Cortex of kidney (tissue), 1 donor: ENCODE data around the gene OR5K2.

Source experiments
- DNase-seq: peaks from one replicate; lab custom pipeline; 2025; lab: John Stamatoyannopoulos, UW

The OR5K2 gene

GRCh38 chr3:98497381-98497780, at the start of gene OR5K2:
Gene OR5K2, plus strand, starts transcription at chr3:98497681. Its CDS starts 0 bp downstream, at chr3:98497681.
- DNase-seq = no peak

- no peak for DNase-seq
These were observed 47.8 kb upstream of the OR5K2 start for GRCh38 chr3:98449606-98450193.

DNA sequence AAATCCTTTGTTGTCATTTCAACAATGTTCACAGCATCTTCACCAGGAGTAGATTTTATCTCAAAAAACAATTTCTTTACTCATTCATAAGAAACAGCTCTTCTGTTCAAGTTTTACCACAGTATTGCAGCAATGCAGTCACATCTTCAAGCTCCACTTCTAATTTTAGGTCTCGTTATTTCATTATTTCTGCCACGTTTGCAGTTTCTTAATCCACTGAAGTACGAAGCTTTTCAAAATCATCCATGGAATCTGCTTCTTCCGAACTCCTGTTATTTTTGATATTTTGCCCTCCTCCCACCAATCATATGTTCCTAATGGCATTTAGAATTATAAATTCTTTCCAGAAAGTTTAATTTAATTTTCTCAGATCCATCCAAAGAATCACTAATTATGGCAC, 47.1 kb upstream of the OR5K2 start:
- DNase-seq = no peak

DNA sequence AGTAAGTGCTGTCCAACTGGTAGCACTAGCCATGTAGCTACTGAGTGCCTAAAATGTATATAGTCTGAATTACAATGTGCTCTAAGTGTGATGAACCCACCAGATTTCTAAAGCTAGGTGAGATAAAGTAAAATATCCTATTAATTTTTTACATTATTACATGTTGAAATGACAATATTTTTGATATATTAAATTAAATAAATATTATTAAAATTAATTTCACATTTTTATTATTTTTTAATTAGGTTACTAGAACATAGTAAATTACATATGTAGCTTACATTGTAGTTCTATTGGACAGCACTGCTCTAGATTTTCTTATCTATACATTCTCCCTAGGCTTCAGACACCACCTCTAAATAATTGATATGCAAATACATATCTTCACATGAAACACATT, 43.7 kb upstream of the OR5K2 start:
- DNase-seq = no peak

DNA sequence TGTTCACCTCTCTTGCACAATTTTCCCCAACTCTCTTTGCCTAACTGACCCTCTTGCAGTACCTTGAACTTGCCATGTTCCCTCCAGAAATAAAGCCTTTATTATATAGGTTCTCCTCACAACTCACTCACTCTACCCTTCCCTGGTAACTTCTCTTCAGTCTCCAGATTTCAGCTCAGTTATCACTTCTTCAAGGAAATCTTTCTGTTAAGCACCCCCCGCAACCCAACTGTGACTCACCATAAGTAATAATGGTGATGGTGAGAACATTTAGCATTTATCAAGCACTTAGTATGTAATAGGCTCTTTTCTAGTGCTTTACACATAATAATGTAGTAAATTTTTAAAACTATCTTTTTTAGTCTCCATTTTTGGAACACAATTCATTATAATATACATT, 42.6 kb upstream of the OR5K2 start:
- no peak for DNase-seq

GRCh38 chr3:98457543-98457942, 39.9 kb upstream of the OR5K2 start:
- no peak for DNase-seq

DNA sequence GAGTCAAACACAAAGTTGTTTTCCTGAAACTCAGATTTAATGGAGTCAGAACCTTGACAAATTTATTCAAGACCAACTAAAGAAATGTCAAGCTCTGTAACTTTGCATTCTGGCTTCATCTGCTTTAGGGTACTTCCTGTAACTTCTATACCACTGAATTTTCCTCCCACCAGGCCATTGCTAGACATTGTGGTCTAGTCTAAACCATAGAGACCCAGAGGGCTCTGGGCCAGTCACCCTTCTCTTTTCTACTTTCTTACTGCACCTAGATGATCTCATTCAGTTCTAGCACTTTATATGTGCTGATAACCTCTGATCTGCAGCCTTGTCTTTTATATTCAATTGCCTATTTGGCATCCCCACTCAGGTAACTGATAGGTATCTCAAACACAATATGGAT, 37.3 kb upstream of the OR5K2 start:
- DNase-seq = no peak

GRCh38 chr3:98462901-98463300, 34.6 kb upstream of the OR5K2 start, which contains the start of gene OR5K1:
Gene OR5K1, plus strand, starts transcription at chr3:98463201. Its CDS starts 6,376 bp downstream, at chr3:98469577.
- DNase-seq = no peak

DNA sequence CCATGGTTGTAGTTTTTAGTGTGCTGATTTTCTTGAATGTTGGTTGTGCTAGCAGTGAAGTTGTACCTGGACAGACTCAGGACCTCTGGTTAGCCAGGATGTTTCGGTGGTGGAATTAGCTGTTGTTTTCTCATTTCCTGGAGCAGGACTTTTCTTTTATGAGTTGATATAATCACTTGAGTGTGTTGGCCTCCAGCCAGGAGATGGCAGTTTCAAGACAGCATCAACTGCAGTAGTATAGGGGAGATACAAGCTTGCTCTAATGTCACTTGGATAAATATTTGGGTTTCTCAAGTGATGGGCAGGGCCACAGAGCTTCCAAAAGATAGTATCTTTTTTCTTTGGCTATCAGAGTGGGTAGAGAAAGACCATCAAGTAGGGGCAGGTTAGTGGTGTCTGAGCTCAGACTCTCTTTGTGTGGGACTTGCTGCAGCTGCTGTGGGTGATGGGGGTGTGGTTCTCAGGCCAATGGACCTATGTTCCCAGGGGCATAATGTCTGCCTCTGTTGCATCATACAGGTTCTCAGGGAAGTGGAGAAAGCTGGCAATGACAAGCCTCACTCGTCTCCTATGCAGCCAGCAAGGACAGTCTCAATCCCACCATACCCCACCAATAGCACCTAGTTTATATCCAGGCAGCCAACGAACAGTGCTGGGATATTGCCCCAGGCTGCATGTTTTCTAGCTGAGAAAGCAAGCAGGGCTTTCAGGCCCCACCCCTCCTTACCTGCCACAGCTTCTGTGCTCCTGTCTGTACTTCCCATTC, 14.6 kb upstream of the OR5K2 start:
- DNase-seq = no peak

DNA sequence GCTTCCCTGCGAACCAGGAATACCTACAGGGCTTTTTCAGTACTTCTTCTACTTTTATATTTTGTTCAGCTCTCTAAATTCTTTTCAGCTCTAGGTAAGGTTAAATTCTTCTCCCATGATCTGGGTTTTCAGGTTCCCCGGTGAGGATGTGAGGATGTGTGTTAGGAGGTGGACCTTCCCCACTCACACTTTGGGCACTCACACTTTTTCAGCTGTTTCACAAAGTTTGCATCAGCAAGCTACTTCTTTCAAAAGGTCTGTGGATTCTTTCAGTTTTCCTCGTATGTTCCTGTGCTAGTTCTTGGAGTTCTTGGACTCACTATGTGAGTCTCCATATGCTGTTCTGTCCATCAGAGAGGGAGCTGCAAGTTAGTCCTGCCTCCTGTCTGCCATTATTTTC, 13.9 kb upstream of the OR5K2 start:
- no peak for DNase-seq

DNA sequence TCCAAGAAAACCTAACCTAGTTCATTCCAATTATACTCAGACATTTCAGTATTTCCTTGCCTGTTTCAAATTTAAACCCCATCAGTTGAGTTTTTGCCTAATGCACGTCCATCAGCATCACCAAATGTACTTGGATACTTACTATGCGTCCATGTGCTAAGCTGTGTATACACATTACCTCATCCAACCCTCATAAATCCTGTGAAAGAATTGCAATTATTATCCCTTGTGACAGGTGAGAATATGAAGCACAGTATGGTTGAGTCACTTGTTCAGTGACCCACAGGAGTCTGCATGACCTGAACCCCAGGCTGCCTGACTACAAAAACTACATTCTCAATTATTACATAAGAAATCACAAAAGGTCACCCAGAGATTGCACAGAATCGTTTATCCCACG, 2.5 kb downstream of the OR5K2 start:
- DNase-seq = no peak

- DNase-seq = no peak
These were observed 3.8 kb downstream of the OR5K2 start for GRCh38 chr3:98501270-98501669.

- DNase-seq = no peak
These were observed 4.5 kb downstream of the OR5K2 start for GRCh38 chr3:98501863-98502576.

DNA sequence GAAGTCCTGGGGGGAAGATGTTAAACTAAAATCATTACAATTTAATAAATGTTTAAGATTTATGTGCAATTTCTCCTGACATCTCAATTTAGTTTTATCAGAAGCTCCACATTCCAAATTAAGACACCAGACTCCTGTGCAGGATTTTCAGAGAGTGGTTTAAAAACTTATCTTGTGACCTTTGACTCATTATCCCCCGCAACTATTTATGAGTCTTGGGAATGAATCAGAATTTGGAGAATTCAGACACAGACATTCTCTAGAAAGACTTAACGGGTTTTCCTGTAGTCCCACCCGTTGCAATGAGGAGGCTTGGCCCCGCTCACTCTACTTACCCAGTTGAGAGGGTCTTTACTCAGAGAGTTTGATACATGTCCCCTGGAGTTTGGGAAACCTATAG, 7.1 kb downstream of the OR5K2 start:
- DNase-seq = no peak

- no peak for DNase-seq
These were observed 11.1 kb downstream of the OR5K2 start for GRCh38 chr3:98508582-98508981.

- DNase-seq = no peak
These were observed 15.1 kb downstream of the OR5K2 start for GRCh38 chr3:98512576-98512975.

DNA sequence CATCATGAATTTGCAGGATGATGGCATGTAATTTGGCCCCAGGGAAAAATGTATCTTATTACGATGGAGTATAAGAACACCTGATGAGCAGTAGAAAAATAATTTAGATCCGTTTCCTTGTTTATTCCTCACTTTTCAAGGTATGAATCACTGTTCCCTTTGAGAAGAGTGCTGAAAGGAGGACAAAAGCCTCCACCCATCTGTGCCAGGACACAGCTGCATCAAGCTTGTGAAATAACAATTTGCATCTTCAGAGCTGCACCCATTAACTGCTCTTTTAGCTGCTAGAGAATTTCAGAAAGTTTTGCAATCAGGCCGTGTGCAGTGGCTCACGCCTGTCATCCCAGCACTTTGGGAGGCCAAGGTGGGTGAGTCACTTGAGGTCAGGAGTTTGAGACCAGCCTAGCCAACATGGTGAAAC, 15.6 kb downstream of the OR5K2 start:
- DNase-seq = no peak

DNA sequence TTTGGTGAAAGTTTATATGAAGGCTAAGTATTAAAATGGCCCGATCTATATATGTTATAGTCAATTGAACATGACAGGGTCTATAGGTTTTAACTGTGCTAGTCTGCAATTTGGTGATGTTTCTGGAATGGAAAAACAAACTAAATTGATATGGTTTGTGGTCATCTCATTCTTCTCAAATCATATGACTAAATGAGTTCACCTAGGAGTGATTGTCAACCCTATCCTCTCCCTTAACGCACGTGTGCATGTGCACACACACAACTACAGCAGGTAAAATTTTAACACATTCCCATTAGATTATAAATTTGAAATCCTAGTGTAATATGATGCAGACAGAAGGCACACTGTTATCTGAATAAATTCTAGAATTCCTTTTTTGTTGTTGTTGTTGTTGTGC, 16.3 kb downstream of the OR5K2 start:
- DNase-seq = no peak

DNA sequence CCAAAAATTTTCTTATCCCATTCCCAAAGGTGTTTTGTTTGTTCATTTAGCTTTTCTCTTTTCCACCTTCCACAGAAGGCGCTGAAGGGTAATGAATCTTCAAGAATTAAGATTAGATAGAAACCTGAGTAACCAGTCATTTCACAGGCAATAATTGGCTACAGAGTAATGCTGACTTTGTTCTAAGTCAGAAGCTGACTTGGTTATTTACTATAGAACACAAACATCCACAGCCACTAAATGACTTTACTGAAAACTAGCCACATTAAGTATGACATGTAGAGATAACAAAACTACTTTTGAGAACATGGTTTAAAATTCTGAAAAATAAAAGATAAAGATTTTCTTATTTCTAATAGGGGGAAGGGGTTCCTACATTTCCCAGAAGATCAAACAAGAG, 17.5 kb downstream of the OR5K2 start:
- DNase-seq = no peak

GRCh38 chr3:98518816-98519215, 21.3 kb downstream of the OR5K2 start:
- DNase-seq = no peak

GRCh38 chr3:98519351-98519750, 21.9 kb downstream of the OR5K2 start:
- no peak for DNase-seq

- DNase-seq = no peak
These were observed 24.5 kb downstream of the OR5K2 start for GRCh38 chr3:98521897-98522543.
